ENCODE data around the gene AGAP3.

GRCh38 chr7:151137791-151138152 is 51.5 kb downstream of the AGAP3 start:
- TF ChIP-seq ZNF274 (IDR thresholded peaks at IDR 0.05; ENCODE audit: low read depth, low read length): no peak
- no peak for TF ChIP-seq SUZ12 (IDR thresholded peaks at IDR 0.05; ENCODE audit: extremely low read depth, insufficient read depth, insufficient read length)
